Endothelial cell (in vitro differentiated cells): ENCODE measurements around the gene SLC35B3. TPM values are rescaled to one million over a fixed set of nuclear protein-coding genes. Genes with fewer than 3 reads are reported as not detected.

ENCODE experiments used
- DNase-seq: peaks from one replicate; pipeline ENCODE4 v3.0.0; 2021; ENCODE audit warnings: low spot score
- H3K27ac Mint-ChIP-seq: one replicate; pipeline ENCODE4 v1.8.0; 2021; ENCODE audit warnings: mixed read lengths, inconsistent platforms; ENCODE audit not compliant: unreplicated experiment
- H3K27me3 Mint-ChIP-seq: one replicate; pipeline ENCODE4 v1.8.0; 2021; ENCODE audit warnings: mild to moderate bottlenecking, moderate library complexity, mixed read lengths, inconsistent platforms; ENCODE audit not compliant: unreplicated experiment
- H3K36me3 Mint-ChIP-seq: one replicate; pipeline ENCODE4 v1.8.0; 2021; ENCODE audit warnings: mild to moderate bottlenecking, low read depth, mixed read lengths, inconsistent platforms; ENCODE audit not compliant: unreplicated experiment
- H3K4me1 Mint-ChIP-seq: one replicate; pipeline ENCODE4 v1.8.0; 2021; ENCODE audit warnings: mild to moderate bottlenecking, mixed read lengths, inconsistent platforms; ENCODE audit not compliant: unreplicated experiment
- H3K4me3 Mint-ChIP-seq: one replicate; pipeline ENCODE4 v1.8.0; 2021; ENCODE audit warnings: mild to moderate bottlenecking, mixed read lengths, inconsistent platforms; ENCODE audit not compliant: unreplicated experiment
- H3K9me3 Mint-ChIP-seq: one replicate; pipeline ENCODE4 v1.8.0; 2021; ENCODE audit warnings: mixed read lengths, inconsistent platforms; ENCODE audit not compliant: unreplicated experiment
- CTCF ChIP-seq: fragments of 200-600 bp; sonication (generic); IDR thresholded peaks from one replicate; pipeline ENCODE4 v1.5.0; 2021; ENCODE audit warnings: antibody characterized with exemption; ENCODE audit not compliant: unreplicated experiment
- total RNA-seq: library from RNA; stranded (reverse); fragmentation: NEBNext Ultra II Directional; extraction: Animal tissue kit (Norgen Biotek cat#: 25700); gene quantifications from one replicate; pipeline ENCODE4 v1.2.1, GENCODE V29; 2021; ENCODE audit not compliant: unreplicated experiment

The SLC35B3 gene
- total RNA-seq, 1 donor from 2014 or later = 17.3 TPM

- no peak overlapping the region for H3K27ac Mint-ChIP-seq
- H3K4me3 Mint-ChIP-seq = no peak overlapping the region
- H3K27me3 Mint-ChIP-seq = no peaks in the 10 kb centered on the region
- H3K4me1 Mint-ChIP-seq = no peaks in the 10 kb centered on the region
- no peak for TF ChIP-seq CTCF
- DNase-seq = no peak
- H3K9me3 Mint-ChIP-seq = no peaks in the 10 kb centered on the region
- H3K36me3 Mint-ChIP-seq = peaks cover 3% of the 10 kb centered on the region
Observed at GRCh38 chr6:8402546-8402945, 32.8 kb downstream of the SLC35B3 start.

GRCh38 chr6:8400663-8401062 is 34.7 kb downstream of the SLC35B3 start:
- Mint-ChIP-seq H3K27me3 (no peaks in the 10 kb centered on the region), H3K36me3 (peaks cover 3% of the 10 kb centered on the region), H3K4me1 (no peaks in the 10 kb centered on the region), H3K9me3 (no peaks in the 10 kb centered on the region), H3K4me3 (no peak overlapping the region), H3K27ac (no peak overlapping the region)
- DNase-seq = no peak
- no peak for TF ChIP-seq CTCF

GRCh38 chr6:8392569-8392968 is 42.8 kb downstream of the SLC35B3 start:
- Mint-ChIP-seq H3K4me3 (no peak overlapping the region), H3K36me3 (no peaks in the 10 kb centered on the region), H3K27ac (no peak overlapping the region), H3K4me1 (peaks cover 5% of the 10 kb centered on the region), H3K27me3 (no peaks in the 10 kb centered on the region), H3K9me3 (no peaks in the 10 kb centered on the region)
- TF ChIP-seq CTCF = no peak
- no peak for DNase-seq

GRCh38 chr6:8391934-8392333 is 43.4 kb downstream of the SLC35B3 start:
- Mint-ChIP-seq H3K4me3 (no peak overlapping the region), H3K9me3 (no peaks in the 10 kb centered on the region), H3K36me3 (no peaks in the 10 kb centered on the region), H3K27me3 (no peaks in the 10 kb centered on the region), H3K4me1 (peaks cover 5% of the 10 kb centered on the region), H3K27ac (no peak overlapping the region)
- no peak for DNase-seq
- no peak for TF ChIP-seq CTCF

- Mint-ChIP-seq H3K9me3 (no peaks in the 10 kb centered on the region), H3K4me3 (no peak overlapping the region), H3K27me3 (no peaks in the 10 kb centered on the region), H3K36me3 (no peaks in the 10 kb centered on the region), H3K4me1 (peaks cover 5% of the 10 kb centered on the region), H3K27ac (no peak overlapping the region)
- no peak for TF ChIP-seq CTCF
- no peak for DNase-seq
Observed at GRCh38 chr6:8389036-8389818, 46.1 kb downstream of the SLC35B3 start.
